Left lung (tissue), 10 donors: ENCODE results near the gene EPB41L4A. TPM values are rescaled to one million over a fixed set of nuclear protein-coding genes. Genes with fewer than 3 reads are reported as not detected.

Experiments
- ATAC-seq: fragments of 200-7000 bp; cut with Tn5 transposase; one replicate; pipeline ENCODE4 v1.9.1; 2020; ENCODE audit warnings: moderate library complexity
- DNase-seq, 4 donors: peaks; one replicate each; pipeline ENCODE4 v3.0.0-alpha.2; 2013 to 2020
- H3K27ac ChIP-seq, 2 donors: fragments of 200-600 bp; sonication (generic) in 1 of 2; one replicate each; pipeline versions ENCODE4 v1.5.0 to v1.8.0; 2020 to 2021
- H3K27me3 ChIP-seq, 2 donors: fragments of 200-600 bp; sonication (generic) in 1 of 2; one replicate each; pipeline versions ENCODE4 v1.5.0 to v1.8.0; 2020 to 2021
- H3K36me3 ChIP-seq, 2 donors: fragments of 200-600 bp; sonication (generic) in 1 of 2; one replicate each; pipeline versions ENCODE4 v1.5.0 to v1.8.0; 2020 to 2021
- H3K4me1 ChIP-seq, 2 donors: fragments of 200-600 bp; one replicate each; pipeline ENCODE4 v1.8.0; 2021
- H3K4me3 ChIP-seq, 2 donors: fragments of 200-600 bp; sonication (generic) in 1 of 2; one replicate each; pipeline versions ENCODE4 v1.5.0 to v1.8.0; 2020 to 2021; ENCODE audit warnings: mild to moderate bottlenecking in 1 of 2
- H3K9me3 ChIP-seq, 2 donors: fragments of 200-600 bp; sonication (generic) in 1 of 2; one replicate each; pipeline versions ENCODE4 v1.5.0 to v1.8.0; 2020 to 2021
- CTCF ChIP-seq, 2 donors: fragments of 200-600 bp; sonication (generic) in 1 of 2; IDR thresholded peaks; one replicate each; pipeline versions ENCODE4 v1.5.0 to v1.8.0; 2021; ENCODE audit warnings: antibody characterized with exemption in 2 of 2
- intact Hi-C, 2 donors: fragments of 100-400 bp; cut with DNase I; formaldehyde crosslinking; loops; one replicate each; pipeline versions ENCODE4 v1.11.2 to v1.14.2; 2022
- polyA plus RNA-seq, 6 donors: library from polyadenylated mRNA; unstranded; fragments of 120-200 nt; gene quantifications; one replicate each; pipeline ENCODE4 v1.2.1, GENCODE V29; 2013; ENCODE audit not compliant: insufficient read length in 6 of 6
- total RNA-seq, 2 donors: library from RNA; stranded (reverse); fragmentation: NEBNext Ultra II Directional; extraction: Animal tissue kit (Norgen Biotek cat#: 25700); gene quantifications; one replicate each; pipeline ENCODE4 v1.2.1, GENCODE V29; 2021
- donor health status: DM: no; HTN: yes; CAD: no.
- donor health status: DM: no; HTN: no; CAD: no.

EPB41L4A gene
- total and polyA plus RNA-seq, 8 donors, result 13.6 to 31.3 (median 17.6) TPM

GRCh38 chr5:112312295-112313275, 106.5 kb downstream of the EPB41L4A start:
- intact Hi-C loops, result no loop called here
- no peak for TF ChIP-seq CTCF (IDR thresholded peaks at IDR 0.05)

DNA sequence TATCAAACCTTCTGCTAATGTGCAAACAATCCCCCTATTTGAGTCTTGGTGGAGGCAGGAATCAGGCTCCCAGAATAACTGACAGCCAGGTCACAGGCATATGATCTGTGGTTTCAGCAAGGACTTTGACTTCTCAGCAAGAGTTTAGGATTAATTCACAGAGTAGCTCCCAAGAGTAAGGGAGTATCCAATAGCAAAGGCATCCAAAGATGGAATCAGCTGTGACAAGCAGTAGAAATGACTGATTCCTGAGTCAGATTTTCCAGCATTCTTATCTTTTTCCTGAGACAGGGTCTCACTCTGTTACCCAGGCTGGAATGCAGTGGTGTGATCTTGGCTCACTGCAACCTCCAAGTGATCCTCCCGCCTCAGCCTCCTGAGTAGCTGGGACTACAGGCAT, 108.3 kb downstream of the EPB41L4A start:
- no peak for DNase-seq
- no peaks in the 10 kb centered on the region for H3K27me3 ChIP-seq
- H3K4me3 ChIP-seq, result no peak overlapping the region
- no peak for ATAC-seq
- TF ChIP-seq CTCF (IDR thresholded peaks at IDR 0.05), result no peak
- H3K36me3 ChIP-seq, result peaks cover 0 to 5% of the 10 kb centered on the region in 2 donors
- H3K27ac ChIP-seq, result no peak overlapping the region
- no peaks in the 10 kb centered on the region for H3K9me3 ChIP-seq
- H3K4me1 ChIP-seq, result no peaks in the 10 kb centered on the region
- intact Hi-C loops, result no loop called here

More at GRCh38 chr5:112312295-112313275, 106.5 kb downstream of the EPB41L4A start:
- Histone ChIP-seq H3K4me3 (no peak overlapping the region), H3K36me3 (no peaks in the 10 kb centered on the region), H3K9me3 (no peaks in the 10 kb centered on the region), H3K27me3 (no peaks in the 10 kb centered on the region), H3K4me1 (no peaks in the 10 kb centered on the region), H3K27ac (no peak overlapping the region)
- no peak for ATAC-seq
- DNase-seq, result no peak

DNA sequence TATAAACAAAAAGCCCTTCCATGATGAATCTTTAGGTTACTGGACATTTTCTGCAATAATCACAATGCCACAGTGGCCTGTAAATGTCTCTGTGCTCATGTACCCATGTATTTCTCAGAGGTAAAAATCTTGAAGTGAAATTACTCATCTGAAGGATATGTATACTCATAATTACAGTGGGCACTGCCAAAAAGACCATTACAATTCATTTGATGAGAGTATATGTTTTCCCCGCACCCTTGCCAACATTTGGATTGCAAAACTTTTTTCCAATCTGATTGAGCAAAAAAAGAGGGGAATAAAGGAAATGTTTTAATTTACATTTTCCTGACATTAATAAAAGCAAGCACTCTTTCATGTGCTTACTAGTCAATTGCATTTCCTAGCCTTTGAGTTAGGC, 110.5 kb downstream of the EPB41L4A start:
- Histone ChIP-seq H3K27me3 (no peaks in the 10 kb centered on the region), H3K4me1 (no peaks in the 10 kb centered on the region), H3K9me3 (no peaks in the 10 kb centered on the region), H3K4me3 (no peak overlapping the region), H3K36me3 (peaks cover 0 to 5% of the 10 kb centered on the region in 2 donors), H3K27ac (no peak overlapping the region)
- no peak for ATAC-seq
- intact Hi-C loops, result no loop called here
- DNase-seq, result no peak
- TF ChIP-seq CTCF (IDR thresholded peaks at IDR 0.05), result no peak

DNA sequence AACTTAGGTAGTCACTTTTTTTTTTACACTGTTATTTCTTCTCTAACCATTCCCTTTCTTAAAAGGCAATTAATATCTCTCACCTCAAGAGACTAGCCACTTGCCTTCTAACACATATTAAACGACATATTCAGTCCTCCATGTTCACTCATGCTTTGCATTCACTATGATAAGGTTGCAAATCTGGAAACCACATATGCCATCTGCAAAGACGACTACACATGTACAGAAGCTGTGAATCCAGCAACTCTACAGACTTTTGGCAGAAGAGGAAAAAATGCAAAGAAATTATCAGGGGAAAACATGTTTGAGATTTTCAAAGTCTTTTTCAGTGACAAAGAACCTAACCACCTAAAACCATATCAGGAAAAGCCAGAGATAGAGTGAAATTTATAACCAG, 112.1 kb downstream of the EPB41L4A start:
- H3K9me3 ChIP-seq, result no peaks in the 10 kb centered on the region
- intact Hi-C loops, result no loop called here
- no peak overlapping the region for H3K27ac ChIP-seq
- H3K27me3 ChIP-seq, result no peaks in the 10 kb centered on the region
- H3K36me3 ChIP-seq, result peaks cover 0 to 5% of the 10 kb centered on the region in 2 donors
- no peaks in the 10 kb centered on the region for H3K4me1 ChIP-seq
- TF ChIP-seq CTCF (IDR thresholded peaks at IDR 0.05), result no peak
- ATAC-seq (no peak), DNase-seq (no peak)
- no peak overlapping the region for H3K4me3 ChIP-seq

DNA sequence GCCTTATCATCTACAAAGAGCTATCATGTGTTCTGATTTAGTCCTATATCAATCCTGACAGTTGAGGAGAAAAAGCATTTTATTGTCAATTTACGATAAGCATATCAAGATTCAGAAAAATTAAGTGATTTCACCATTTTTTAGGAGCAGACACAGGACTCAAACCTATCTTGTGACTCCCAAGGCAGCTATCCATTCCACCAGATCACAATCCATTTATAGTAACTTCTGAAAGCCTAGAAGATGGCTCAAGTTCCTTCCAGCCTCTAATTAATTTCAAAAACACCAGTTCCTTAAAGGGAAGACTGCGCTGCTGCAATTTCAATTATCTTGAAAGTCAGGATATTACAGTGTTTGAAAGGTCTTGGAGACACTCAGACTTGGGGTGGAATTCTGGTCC, 114.3 kb downstream of the EPB41L4A start:
- H3K9me3 ChIP-seq, result peaks cover 0 to 3% of the 10 kb centered on the region in 2 donors
- no peak overlapping the region for H3K4me3 ChIP-seq
- no peak for TF ChIP-seq CTCF (IDR thresholded peaks at IDR 0.05)
- H3K27ac ChIP-seq, result no peak overlapping the region
- intact Hi-C loops, result no loop called here
- no peak for ATAC-seq
- DNase-seq, result no peak
- no peaks in the 10 kb centered on the region for H3K4me1 ChIP-seq
- no peaks in the 10 kb centered on the region for H3K27me3 ChIP-seq
- peaks cover 0 to 5% of the 10 kb centered on the region in 2 donors for H3K36me3 ChIP-seq
